ENCODE results near the gene DNAJC10. TPM values are rescaled to one million over a fixed set of nuclear protein-coding genes. Genes with fewer than 3 reads are reported as not detected.

DNAJC10 gene
- total RNA-seq, 2 donors from 2014 or later, result 57.2 to 71.6 TPM

GRCh38 chr2:182824056-182824766 lies 108.2 kb downstream of the DNAJC10 start:
- intact Hi-C loops (cut with DNase I), result no loop called here
- DNase-seq (no peak), ATAC-seq (no peak)

GRCh38 chr2:182824767-182825158 lies 108.7 kb downstream of the DNAJC10 start:
- no peak for ATAC-seq
- intact Hi-C loops (cut with DNase I), result no loop called here
- DNase-seq, result no peak

GRCh38 chr2:182826064-182826463 lies 110.0 kb downstream of the DNAJC10 start:
- ATAC-seq (no peak), DNase-seq (no peak)
- intact Hi-C loops (cut with DNase I), result no loop called here

- DNase-seq (no peak), ATAC-seq (no peak)
- intact Hi-C loops (cut with DNase I), result no loop called here
These were observed 110.4 kb downstream of the DNAJC10 start for GRCh38 chr2:182826496-182826895.

GRCh38 chr2:182827182-182827879 lies 111.3 kb downstream of the DNAJC10 start:
- no peak for DNase-seq
- intact Hi-C loops (cut with DNase I), result no loop called here
- ATAC-seq, result no peak

- DNase-seq (no peak), ATAC-seq (no peak)
- intact Hi-C loops (cut with DNase I), result no loop called here
These were observed 115.0 kb downstream of the DNAJC10 start for GRCh38 chr2:182831101-182831500.

GRCh38 chr2:182831921-182832320 lies 115.9 kb downstream of the DNAJC10 start:
- ATAC-seq (no peak), DNase-seq (no peak)
- intact Hi-C loops (cut with DNase I), result no loop called here

- no peak for ATAC-seq
- intact Hi-C loops (cut with DNase I), result no loop called here
These were observed 117.2 kb downstream of the DNAJC10 start for GRCh38 chr2:182833084-182833854.

GRCh38 chr2:182834293-182834692 lies 118.2 kb downstream of the DNAJC10 start:
- ATAC-seq, result no peak
- DNase-seq, result no peak
- intact Hi-C loops (cut with DNase I), result no loop called here

More at GRCh38 chr2:182833084-182833854, 117.2 kb downstream of the DNAJC10 start:
- no peak for DNase-seq

GRCh38 chr2:182836451-182836850 lies 120.4 kb downstream of the DNAJC10 start:
- DNase-seq (no peak), ATAC-seq (no peak)
- intact Hi-C loops (cut with DNase I), result no loop called here

Other genes with a start within 250 kb of the DNAJC10 start
- gene FRZB, start 150.4 kb downstream of the DNAJC10 start, total RNA-seq, result 1 to 10 TPM; 2.4 to 5.3 TPM